HEK293T (cell line): Measurements from ENCODE around the gene KCMF1.

Experiments
- NFRKB ChIP-seq: fragments of 450-650 bp; IDR thresholded peaks from 2 replicates; pipeline ENCODE4 v1.6.1; 2016; ENCODE audit warnings: mild to moderate bottlenecking, moderate library complexity
- TARDBP ChIP-seq: fragments of 450-650 bp; IDR thresholded peaks from 2 replicates; pipeline ENCODE4 v1.6.1; 2016

DNA sequence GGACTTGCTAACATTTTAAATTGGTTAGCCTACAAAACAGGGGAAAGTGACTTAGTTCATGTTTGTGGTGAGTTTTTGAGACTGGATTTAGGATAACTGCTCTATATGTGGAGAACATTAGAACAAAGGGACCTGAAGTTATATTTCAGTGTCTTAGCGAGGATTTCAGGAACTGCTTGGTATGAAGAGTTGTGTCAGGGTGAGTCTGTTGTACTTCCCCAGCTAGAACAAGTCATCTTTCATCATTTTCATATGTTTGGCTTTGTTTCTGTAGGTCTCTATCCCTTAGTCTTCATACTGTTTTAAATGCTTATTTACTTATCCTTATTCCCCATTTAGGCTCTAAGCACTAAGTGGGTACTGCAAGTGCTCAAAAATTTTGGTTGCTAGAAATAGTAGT, 41.9 kb downstream of the KCMF1 start:
- TF ChIP-seq NFRKB: no peak
- TF ChIP-seq TARDBP: no peak
